NCI-H748 (cell line): ENCODE data around the gene PSIP1.
"Not testable (repeated sequence)": the region's sequence is repeated elsewhere in the genome, so short reads cannot be mapped to it uniquely, and the experiment has no call there.

ENCODE experiments used
- DNase-seq: peaks from one replicate; lab custom pipeline; 2025; ENCODE audit not compliant: unreplicated experiment; lab: John Stamatoyannopoulos, UW

The PSIP1 gene

DNA sequence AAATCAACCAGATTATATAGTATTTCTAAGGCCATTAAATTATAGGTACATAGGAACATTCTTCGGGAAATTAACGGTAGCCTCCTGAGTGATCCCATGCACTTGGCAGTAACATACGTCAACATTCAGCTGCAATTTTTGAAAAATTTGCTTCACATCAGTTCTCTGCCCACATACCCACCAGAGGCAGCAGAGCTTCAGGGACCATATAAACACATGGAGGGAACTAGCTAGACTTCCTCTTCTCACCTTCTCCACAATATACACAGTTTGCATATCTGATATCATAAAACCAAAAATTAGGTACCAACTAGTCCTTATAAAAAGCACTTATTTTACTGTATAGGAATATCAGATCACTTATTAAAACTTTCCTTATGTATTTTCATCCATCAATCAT is 4.8 kb downstream of the PSIP1 start:
- no peak for DNase-seq

DNA sequence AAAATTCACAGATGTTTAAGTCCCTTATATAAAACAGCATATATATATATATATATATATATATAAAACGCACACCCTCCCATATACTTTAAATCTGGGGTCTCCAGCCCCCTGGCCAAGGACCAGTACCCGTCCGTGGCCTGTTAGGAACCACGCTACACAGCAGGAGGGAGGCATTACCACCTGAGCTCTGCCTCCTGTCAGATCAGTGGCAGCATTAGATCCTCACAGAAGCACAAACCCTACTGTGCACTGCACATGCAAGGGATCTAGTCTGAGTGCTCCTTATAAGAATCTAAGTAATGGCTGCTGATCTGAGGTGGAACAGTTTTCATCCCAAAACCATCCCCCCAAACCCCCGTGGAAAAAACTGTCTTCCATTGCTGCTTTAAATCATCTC is 9.0 kb downstream of the PSIP1 start:
- no peak for DNase-seq

DNA sequence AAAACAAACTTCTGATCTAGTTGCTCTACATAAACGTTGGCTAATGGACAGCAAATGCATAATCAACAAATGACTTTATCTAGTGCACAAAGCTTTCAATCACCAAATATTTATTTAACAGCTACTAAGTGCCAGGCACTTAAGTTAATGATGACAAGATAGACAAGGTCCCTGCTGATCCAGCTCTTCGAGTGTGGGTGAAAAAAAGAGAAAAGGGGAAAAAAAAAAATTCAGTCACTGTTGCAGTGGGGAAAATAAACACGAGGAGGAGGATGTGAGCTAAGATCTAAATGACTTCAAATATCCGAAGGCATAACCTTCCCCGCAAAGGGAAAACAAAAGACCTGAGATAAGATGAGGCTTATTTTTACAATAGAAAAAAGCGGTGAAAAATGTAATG is 9.6 kb downstream of the PSIP1 start:
- peak; percentile 97 for DNase-seq

DNA sequence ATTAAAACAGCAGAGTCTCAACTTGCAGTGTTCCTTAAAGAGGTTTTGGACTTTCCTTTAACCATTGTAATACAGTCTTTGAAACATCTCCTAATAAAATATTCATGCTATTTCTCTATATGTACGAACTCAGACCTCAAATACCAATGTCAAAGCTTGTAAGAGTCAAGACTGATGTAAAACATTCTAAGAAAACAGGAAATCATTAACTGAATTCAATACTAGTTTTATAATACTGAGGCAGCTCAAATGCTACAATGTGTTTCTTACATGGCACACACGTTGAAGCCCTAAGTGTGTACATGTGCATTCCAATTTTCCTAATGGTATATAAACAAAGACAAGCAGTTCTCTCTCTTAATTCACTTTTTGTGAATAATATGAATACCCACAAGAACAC is 11.6 kb downstream of the PSIP1 start:
- no peak for DNase-seq

DNA sequence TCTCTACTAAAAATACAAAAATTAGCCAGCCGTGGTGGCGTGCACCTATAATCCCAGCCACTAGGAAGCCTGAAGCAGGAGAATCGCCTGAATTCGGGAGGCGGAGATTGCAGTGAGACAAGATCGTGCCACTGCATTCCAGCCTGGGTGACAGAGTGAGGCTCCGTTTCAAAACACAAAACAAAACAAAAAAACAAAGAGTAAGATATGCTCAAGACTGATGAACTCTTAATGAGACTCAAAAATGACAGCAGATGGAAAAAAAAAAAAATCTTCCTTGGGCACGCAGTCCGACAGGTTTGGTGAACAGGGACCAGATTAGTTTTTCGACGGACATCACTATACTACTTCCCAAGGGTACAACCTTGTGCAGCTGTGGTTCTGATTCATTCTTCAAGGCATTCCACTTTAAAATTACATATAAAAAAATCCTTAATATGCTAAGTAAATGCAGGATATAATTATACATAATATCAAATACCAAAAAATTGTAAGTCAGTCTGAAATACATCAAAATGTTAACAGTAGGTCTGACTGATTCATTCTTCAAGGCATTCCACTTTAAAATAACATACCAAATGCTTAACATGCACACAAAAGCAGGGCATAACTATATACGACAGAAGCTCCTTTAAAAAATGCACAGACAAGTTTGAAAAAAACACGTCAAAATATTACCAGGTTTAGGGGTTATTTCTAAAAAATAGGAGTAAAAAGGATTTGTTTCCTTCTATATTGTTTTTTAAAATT is 12.3 kb downstream of the PSIP1 start:
- no peak for DNase-seq

DNA sequence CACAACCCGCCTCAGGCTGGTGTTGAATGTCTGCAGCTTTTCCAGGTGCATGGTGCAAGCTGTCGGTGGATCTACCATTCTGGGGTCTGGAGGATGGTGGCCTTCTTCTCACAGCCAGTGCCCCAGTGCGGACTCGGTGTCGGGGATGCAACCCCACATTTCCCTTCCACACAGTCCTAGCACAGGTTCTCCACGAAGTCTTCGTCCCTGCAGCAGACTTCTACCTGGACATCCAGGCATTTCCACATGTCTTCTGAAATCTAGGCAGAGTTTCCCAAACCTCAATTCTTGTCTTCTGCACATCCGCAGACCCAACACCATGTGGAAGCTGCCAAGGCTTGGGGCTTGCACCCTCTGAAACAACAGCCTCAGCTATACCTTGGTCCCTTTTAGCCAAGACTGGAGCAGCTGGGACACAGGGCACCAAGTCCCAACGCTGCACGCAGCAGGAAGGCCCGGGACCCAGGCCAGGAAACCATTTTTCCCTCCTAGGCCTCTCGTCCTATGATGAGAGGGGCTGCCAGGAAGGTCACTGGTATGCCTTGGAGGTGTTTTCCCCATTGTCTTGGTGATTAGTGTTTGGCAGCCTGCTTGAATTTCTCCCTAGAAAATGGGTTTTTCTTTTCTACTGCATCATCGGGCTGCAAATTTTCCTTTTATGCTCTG is 18.2 kb downstream of the PSIP1 start:
- no peak for DNase-seq

DNA sequence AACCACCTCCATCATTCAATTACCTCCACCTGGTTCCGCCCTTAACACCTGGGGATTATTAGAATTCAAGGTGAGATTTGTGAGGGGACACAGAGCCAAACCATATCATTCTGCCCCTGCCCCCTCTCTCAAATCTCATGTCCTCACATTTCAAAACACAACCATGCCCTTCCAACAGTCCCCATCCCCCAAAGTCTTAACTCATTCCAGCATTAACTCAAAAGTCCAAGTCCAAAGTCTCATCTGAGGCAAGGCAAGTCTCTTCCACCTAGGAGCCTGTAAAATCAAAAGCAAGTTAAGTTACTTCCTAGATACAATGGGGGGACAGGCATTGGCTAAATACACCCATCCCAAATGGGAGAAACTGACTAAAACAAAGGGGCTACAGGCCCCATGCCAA is 18.8 kb downstream of the PSIP1 start:
- no peak for DNase-seq

DNA sequence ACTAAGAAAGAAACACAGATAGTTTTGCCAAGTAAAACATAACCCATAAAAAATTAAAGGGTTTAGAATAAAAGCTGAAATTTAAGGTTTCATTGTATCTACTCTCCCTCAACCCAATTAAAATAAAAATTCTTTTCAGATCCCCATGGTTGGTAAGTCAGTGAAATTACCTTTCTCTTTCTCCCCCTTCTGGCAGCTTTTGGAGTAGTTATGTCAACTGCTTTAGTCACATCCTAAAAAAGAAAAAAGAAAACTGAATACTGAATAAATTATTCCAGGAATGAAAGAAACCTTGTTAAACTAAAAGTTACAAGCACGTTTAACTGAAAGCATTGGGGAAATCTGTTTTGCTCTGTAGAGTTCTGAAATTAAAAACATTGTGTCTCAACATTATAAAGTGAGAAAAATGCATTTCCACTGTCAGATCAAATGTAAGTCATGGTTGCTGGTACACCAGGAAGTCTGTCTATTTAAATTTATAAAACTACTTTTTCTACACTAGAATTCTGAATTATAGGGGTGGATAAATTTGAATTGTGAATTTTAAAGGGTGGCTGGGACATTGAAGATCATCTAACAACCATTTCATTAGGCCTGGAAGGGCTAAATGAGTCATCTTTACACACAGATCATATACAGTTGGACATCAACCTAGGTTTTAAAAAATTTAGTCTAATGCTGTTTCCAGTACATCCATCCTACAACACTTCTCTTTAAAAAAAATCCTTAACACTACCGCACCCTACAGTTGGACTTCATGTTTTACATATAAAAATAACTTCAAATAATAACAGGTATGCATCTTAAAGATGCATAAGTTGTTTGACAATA is 24.7 kb downstream of the PSIP1 start:
- DNase-seq, result no peak

DNA sequence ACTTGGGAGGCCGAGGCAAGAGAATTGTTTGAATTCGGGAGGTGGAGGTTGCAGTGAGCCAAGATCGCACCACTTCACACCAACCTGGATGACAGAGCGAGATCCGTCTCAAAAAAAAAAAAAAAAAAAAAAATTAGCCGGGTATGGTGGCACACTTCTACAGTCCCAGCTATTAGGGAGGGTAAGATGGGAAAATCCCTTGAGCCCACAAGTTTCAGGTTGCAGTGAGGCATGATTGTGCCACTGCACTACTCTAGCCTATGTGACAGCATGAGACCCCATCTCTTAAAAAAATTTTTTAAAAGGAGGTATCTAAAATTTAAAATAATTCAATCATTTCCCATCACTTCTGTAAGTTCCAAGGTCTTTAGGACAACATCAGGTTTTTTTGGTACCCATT is 26.0 kb downstream of the PSIP1 start:
- no peak for DNase-seq

DNA sequence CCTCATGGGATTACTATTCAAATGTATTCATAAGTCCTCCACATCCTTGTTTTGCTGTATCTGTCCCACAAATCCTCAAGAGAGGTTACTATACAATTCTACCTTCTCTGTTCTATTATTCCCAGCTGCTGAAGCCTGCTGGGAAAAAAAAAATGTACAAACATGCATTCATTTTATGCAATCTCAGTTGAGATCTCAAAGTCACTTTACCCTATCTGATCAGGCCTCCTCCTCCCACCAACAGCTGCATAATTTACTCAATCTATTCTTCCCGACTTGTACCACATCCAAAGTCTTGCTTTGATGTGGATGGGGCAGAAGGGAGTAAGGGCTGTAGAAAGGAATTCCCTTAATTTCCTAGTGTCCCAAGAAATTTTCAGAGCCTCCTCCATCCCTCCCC is 28.6 kb downstream of the PSIP1 start:
- DNase-seq, result no peak

DNA sequence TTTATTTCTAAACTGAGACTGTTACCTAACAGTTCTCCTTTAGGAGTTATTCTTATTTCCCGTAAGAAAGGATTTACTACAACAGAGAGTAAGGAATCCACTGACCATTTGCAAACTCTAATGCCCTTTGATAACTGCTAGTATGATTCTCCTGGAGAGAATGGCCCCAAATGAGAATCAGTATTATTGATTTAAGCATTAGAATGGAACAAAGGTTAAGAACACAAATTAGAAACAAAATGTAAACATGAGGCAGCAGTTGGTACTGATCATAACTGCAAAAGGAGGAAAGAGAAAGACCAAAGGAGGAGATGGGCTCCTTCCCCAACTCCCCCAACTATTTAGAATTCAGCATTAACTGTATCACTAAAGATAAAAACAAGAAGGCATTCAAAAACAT is 30.7 kb downstream of the PSIP1 start:
- peak; percentile 19 for DNase-seq

DNA sequence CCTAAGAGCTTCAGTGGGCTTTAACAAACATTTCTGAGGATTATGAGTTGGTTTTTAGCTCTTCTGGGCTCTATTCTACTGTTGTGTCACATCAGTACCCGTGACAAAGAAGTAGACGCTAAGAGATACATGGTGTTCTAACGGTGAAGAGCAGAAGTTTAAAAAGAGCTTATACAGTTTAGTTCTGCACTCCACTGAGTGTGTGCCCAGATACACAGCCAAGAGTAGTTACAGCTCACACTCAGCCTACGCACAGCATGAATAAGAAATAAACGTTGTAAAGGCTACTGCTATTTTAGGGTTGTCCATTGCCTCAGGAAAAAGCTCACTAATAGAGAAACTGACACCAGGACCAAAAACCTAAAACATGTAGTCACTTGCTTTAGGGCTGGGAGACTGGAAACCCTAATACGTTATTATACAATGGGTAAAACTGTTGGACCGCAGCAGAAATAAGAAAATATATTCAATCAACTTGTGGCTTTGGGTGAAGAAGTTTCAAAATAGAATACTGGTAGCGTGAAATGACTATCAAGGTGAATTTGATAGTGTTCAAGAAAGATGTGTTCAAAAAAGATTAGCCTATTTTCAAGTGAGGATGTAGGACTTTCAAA is 34.7 kb downstream of the PSIP1 start:
- no peak for DNase-seq

DNA sequence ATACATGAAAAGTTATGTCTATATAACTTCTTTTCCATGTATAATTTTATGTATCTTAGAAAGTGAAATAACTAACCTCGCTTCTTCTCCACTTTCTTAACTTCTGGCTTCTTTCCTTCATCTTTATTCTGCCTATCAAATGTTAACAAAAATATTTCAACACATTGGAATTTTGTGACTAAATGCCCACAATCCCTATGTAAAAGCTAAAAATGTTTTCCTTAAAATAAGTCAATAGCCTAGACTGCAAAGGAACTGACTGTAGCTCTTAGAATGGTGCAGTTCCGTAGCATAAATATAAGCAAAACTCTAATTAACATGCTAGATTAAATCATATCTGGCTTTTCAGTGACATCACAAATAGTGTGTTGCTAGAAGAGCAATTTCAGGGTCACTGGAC is 40.9 kb downstream of the PSIP1 start:
- DNase-seq, result no peak

DNA sequence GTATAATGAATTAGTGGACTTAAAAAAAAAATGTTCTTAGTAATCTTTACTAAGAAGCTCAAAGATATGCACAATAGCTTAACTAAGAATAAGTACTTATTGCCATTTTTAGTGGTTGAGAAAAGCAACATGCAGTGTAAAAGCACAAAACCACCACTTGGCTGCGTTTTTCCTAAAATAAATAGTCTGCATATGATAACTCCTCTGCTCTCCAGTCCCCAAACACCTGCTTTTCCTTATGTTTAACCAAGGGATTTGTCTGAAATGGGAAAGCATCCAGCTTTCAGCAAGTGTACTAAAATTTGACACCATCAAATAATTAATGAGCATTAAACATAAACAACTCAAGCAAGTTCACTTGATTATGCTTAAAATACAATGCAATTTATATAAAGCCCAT is 41.4 kb downstream of the PSIP1 start:
- peak; percentile 62 for DNase-seq

DNA sequence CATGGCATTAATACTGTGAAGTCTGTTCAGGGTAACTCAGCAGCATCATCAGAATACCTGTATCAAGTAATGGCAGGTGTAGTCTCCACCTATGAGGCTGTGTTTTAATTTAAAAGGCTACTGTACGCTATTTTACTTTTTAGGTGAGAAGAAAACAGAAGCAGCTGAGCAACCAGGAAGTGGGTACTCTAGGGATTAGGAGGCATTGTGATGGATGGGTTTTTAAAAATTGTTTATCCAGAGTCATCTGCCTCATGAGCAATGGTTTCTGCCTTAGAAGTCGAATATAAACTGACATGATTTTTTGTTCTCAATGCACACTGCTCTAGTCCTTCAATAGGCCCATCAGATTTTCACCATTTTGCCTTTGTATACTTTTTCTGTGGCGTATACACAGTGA is 42.6 kb downstream of the PSIP1 start:
- peak; percentile 37 for DNase-seq

DNA sequence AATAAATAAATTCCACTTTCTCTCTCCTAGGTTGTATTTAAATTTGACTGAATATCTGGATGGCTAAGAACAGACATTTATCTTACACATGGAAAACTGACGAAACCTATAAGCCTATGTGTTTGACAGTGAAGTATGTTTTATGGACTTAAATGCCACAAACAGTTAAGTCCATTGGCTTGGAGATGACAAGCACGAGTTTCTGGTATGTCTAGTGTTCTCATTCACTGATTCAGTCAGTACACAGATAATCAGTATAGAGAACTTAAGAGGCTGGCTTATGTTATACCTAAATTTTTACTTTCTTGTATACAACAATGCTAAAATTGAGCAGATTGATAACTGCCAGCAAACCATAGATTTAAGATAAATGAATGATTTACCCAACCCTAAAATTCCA is 49.2 kb downstream of the PSIP1 start:
- DNase-seq, result no peak

DNA sequence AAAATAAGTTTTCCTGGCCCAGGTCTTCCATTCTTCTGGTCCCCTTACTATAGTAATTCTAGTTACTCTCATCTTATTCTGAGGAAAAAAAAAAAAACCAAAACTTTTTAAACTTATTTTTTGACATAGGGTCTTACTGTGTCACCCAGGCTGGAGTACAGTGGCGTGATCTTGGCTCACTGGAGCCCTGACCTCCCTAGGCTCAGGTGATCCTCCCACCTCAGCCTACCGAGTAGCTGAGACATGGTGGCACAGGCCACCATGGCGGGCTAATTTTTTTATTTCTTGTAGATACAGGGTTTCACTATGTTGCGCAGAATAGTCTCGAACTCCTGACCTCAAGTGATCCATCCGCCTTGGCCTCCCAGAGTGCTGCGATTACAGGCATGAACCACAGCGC is 49.7 kb downstream of the PSIP1 start:
- no peak for DNase-seq

DNA sequence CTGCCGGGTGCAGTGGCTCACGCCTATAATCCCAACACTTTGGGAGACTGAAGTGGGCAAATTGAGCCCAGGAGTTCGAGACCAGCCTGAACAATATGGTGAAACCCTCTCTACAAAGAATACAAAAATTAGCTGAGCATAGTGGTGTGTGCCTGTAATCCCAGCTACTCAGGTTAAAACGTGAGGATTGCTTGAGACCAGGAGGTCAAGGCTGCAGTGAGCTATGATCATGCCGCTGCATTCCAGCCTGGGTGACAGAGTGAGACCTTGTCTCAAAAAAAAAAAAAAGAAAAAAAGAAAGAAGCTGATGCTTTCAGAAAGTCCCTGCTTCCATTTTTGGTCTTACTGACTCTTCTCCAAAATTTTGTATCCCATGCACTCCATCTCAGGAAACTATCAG is 56.8 kb downstream of the PSIP1 start:
- no peak for DNase-seq

DNA sequence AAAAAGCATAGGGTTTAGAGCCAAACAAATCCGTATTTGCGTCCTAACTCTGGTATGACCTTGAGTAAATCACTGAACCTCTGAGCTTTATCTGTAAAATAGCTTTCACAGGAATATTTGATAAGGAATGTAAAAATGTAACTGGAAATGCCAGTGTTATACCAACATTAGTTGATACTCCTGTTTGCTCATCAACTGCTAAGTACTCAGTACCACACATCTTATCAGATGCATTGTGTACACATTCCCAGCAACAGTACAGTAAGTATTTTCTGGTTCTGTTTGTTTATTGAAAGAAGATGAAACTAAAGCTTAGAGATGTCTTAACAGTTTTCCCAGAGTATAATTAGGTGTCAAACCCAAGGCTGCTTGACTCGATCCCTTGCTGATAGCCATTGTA is 66.6 kb downstream of the PSIP1 start:
- DNase-seq, result no peak

DNA sequence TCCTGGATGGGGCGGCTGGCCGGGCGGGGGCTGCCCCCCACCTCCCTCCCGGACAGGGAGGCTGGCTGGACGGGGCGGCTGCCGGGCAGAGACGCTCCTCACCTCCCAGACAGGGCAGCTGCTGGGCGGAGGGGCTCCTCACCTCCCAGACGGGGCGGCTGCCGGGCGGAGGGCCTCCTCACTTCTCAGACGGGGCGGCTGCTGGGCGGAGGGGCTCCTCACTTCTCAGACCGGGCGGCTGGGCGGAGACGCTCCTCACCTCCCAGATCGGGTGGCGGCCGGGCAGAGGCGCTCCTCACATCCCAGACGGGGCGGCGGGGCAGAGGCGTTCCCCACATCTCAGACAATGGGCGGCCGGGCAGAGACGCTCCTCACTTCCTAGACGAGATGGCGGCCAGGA is 68.5 kb downstream of the PSIP1 start:
- not testable (repeated sequence) for DNase-seq

DNA sequence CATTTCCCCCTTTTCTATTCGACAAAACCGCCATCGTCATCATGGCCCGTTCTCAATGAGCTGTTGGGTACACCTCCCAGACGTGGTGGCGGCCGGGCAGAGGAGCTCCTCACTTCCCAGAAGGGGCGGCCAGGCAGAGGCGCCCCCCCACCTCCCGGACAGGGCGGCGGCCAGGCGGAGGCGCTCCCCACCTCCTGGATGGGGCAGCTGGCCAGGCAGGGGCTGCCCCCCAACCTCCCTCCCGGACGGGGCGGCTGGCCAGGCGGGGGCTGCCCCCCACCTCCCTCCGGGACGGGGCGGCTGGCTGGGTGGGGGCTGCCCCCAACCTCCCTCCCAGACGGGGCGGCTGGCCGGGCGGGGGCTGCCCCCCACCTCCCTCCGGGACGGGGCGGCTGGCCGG is 68.9 kb downstream of the PSIP1 start:
- DNase-seq, result not testable (repeated sequence)

DNA sequence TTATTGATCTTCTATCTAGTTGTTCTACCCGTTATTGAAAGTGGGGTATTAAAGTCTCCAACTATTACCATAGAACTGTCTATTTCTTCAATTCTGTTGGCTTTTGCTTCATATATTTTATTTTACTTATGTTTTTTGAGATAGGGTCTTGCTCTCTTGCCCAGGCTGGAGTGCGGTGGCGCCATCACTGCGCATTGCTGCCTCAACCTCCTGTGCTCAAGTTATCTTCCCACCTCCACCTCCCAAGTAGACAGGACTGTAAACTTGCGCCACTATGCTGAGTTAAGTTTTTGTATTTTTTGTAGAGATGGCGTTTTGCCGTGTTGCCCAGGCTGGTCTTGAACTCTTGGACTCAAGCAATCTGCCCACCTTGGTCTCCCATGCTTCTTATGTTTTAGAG is 71.9 kb downstream of the PSIP1 start:
- no peak for DNase-seq
